HCT116 (cell line): ENCODE results near the gene RNF207. TPM values are rescaled to one million over a fixed set of nuclear protein-coding genes. Genes with fewer than 3 reads are reported as not detected.

ENCODE experiments used
- ATAC-seq: fragments of 200-7000 bp; cut with Tn5 transposase; 2 replicates; pipeline ENCODE4 v1.9.1; 2020; ENCODE audit warnings: mild to moderate bottlenecking, moderate library complexity
- BruUV-seq: library from RNA; stranded (reverse); fragments of 400-500 nt; replicated peaks from 2 replicates; lab custom pipeline; 2021; lab: Mats Ljungman, UMichigan
- CTCF ChIA-PET: fragments of 300-600 bp; sonication (Branson Sonifier 250); formaldehyde crosslinking; loops from one replicate; lab custom pipeline; 2021; ENCODE audit warnings: antibody characterized with exemption; lab: Charles Lee
- POLR2A ChIA-PET: fragments of 300-600, 350-600 bp; sonication (Branson Sonifier 250); formaldehyde crosslinking; loops from one replicate; lab custom pipeline; 2021; ENCODE audit warnings: antibody characterized with exemption; lab: Charles Lee
- RAD21 ChIA-PET, 2 experiments: fragments of 300-600 bp; sonication (Branson Sonifier 250); formaldehyde crosslinking; loops; one replicate each; lab custom pipeline; 2023; ENCODE audit warnings: low total read pairs in 2 of 2; ENCODE audit not compliant: uncharacterized antibody in 2 of 2, unreplicated experiment in 2 of 2, low non-redundant PET in 1 of 2; lab: Charles Lee
- DNase-seq: peaks from one replicate; pipeline ENCODE4 v3.0.0-alpha.2; 2010; ENCODE audit warnings: low read depth, low spot score
- H2AFZ ChIP-seq: fragments of 200-600 bp; shearing (Covaris generic), sonication (generic); 2 replicates; pipeline ENCODE4 v1.6.1; 2017; ENCODE audit warnings: low read depth, mixed run types, mixed read lengths, antibody characterized with exemption, low read length; ENCODE audit not compliant: poor library complexity, severe bottlenecking
- H3K27ac ChIP-seq: 2 replicates; pipeline ENCODE4 v1.5.1; 2012; ENCODE audit warnings: low read depth, low read length
- H3K27me3 ChIP-seq: fragments of 200-600 bp; sonication (generic); 2 replicates; pipeline ENCODE4 v1.6.1; 2016; ENCODE audit warnings: mixed run types, low read length, mixed read lengths; ENCODE audit not compliant: insufficient read depth
- H3K36me3 ChIP-seq, 2 experiments: fragments of 200-500 bp in 1 of 2; fragments of 200-600 bp in 1 of 2; sonication (Bioruptor generic) in 1 of 2; sonication (generic) in 1 of 2; 2 replicates each; pipeline versions ENCODE4 v1.5.1 to v1.6.1; 2014 to 2016; ENCODE audit warnings: low read length in 2 of 2, inconsistent platforms in 1 of 2, mixed read lengths in 1 of 2, mixed run types in 1 of 2; ENCODE audit not compliant: insufficient read depth in 2 of 2, control insufficient read depth in 1 of 2
- H3K4me1 ChIP-seq, 2 experiments: fragments of 200-600 bp in 1 of 2; sonication (generic) in 1 of 2; 2 replicates each; pipeline versions ENCODE4 v1.5.1 to v1.6.1; 2012 to 2017; ENCODE audit warnings: low read length in 2 of 2, inconsistent platforms in 1 of 2, mild to moderate bottlenecking in 1 of 2, mixed read lengths in 1 of 2, mixed run types in 1 of 2, moderate library complexity in 1 of 2; ENCODE audit not compliant: insufficient read depth in 2 of 2, control insufficient read depth in 1 of 2
- H3K4me2 ChIP-seq: fragments of 200-600 bp; sonication (generic); 2 replicates; pipeline ENCODE4 v1.6.1; 2017; ENCODE audit warnings: mixed run types, low read length, mixed read lengths
- H3K4me3 ChIP-seq, 2 experiments: fragments of 200-600 bp in 1 of 2; sonication (generic) in 1 of 2; replicated peaks in 1 of 2; 2 replicates each; pipeline ENCODE4 v1.5.1; 2011 to 2016; ENCODE audit warnings: low read length in 2 of 2, control low read depth in 1 of 2, low read depth in 1 of 2, mild to moderate bottlenecking in 1 of 2, mixed read lengths in 1 of 2, mixed run types in 1 of 2
- H3K79me2 ChIP-seq: fragments of 200-600 bp; sonication (generic); 2 replicates; pipeline ENCODE4 v1.6.1; 2017; ENCODE audit warnings: mild to moderate bottlenecking, mixed run types, low read length, moderate library complexity, mixed read lengths; ENCODE audit not compliant: insufficient read depth
- H3K9ac ChIP-seq: fragments of 200-600 bp; sonication (generic); 2 replicates; pipeline ENCODE4 v1.6.1; 2016; ENCODE audit warnings: low read length, mixed read lengths
- H3K9me2 ChIP-seq: fragments of 200-600 bp; sonication (generic), shearing (Covaris generic); 2 replicates; pipeline ENCODE4 v1.6.1; 2017; ENCODE audit warnings: mixed run types, mild to moderate bottlenecking, moderate library complexity; ENCODE audit not compliant: insufficient read depth
- H3K9me3 ChIP-seq, 2 experiments: fragments of 200-500 bp in 1 of 2; fragments of 200-600 bp in 1 of 2; sonication (Bioruptor generic) in 1 of 2; sonication (generic) in 1 of 2; 2 replicates each; pipeline ENCODE4 v1.6.1; 2014 to 2017; ENCODE audit warnings: low read length in 2 of 2, mixed read lengths in 2 of 2, inconsistent platforms in 1 of 2, low read depth in 1 of 2, mild to moderate bottlenecking in 1 of 2, mixed run types in 1 of 2, moderate library complexity in 1 of 2; ENCODE audit not compliant: control insufficient read depth in 1 of 2, insufficient read depth in 1 of 2
- H4K20me1 ChIP-seq: fragments of 200-600 bp; sonication (generic), shearing (Covaris generic); 2 replicates; pipeline ENCODE4 v1.6.1; 2017; ENCODE audit warnings: mixed run types, mild to moderate bottlenecking, moderate library complexity; ENCODE audit not compliant: insufficient read depth
- CBX3 ChIP-seq: IDR thresholded peaks from 2 replicates; pipeline ENCODE4 v1.6.1; 2012; ENCODE audit warnings: low read depth
- EGR1 ChIP-seq: IDR thresholded peaks from 2 replicates; pipeline ENCODE4 v1.6.1; 2012; ENCODE audit warnings: low read depth
- ELF1 ChIP-seq: IDR thresholded peaks from 2 replicates; pipeline ENCODE4 v1.6.1; 2012; ENCODE audit warnings: low read depth, borderline replicate concordance
- EZH2 ChIP-seq: fragments of 200-600 bp; sonication (generic); IDR thresholded peaks from 2 replicates; pipeline ENCODE4 v1.6.1; 2017; ENCODE audit warnings: antibody characterized with exemption, mixed run types
- FOSL1 ChIP-seq: IDR thresholded peaks from 2 replicates; pipeline ENCODE4 v1.6.1; 2012; ENCODE audit warnings: low read depth
- JUND ChIP-seq: IDR thresholded peaks from 2 replicates; pipeline ENCODE4 v1.6.1; 2012
- MAX ChIP-seq: IDR thresholded peaks from 2 replicates; pipeline ENCODE4 v1.6.1; 2012
- POLR2A ChIP-seq: IDR thresholded peaks from 2 replicates; pipeline ENCODE4 v1.7.0; 2011; ENCODE audit warnings: borderline replicate concordance; ENCODE audit not compliant: insufficient read depth, insufficient read length; ENCODE audit errors: extremely low read depth
- RAD21 ChIP-seq: IDR thresholded peaks from 2 replicates; pipeline ENCODE4 v1.6.1; 2012; ENCODE audit warnings: low read depth, mild to moderate bottlenecking
- SIN3A ChIP-seq: IDR thresholded peaks from 2 replicates; pipeline ENCODE4 v1.6.1; 2012; ENCODE audit warnings: low read depth
- SP1 ChIP-seq: IDR thresholded peaks from 2 replicates; pipeline ENCODE4 v1.6.1; 2012; ENCODE audit warnings: low read depth
- TCF7L2 ChIP-seq: IDR thresholded peaks from 2 replicates; pipeline ENCODE4 v1.7.0; 2011; ENCODE audit warnings: borderline replicate concordance, inconsistent platforms; ENCODE audit not compliant: insufficient read depth, insufficient read length; ENCODE audit errors: extremely low read depth
- YY1 ChIP-seq: IDR thresholded peaks from 2 replicates; pipeline ENCODE4 v1.6.1; 2011; ENCODE audit warnings: low read length, low read depth, moderate library complexity, mild to moderate bottlenecking; ENCODE audit not compliant: insufficient replicate concordance; ENCODE audit errors: extremely low read depth
- ZFX ChIP-seq: fragments of 450-650 bp; IDR thresholded peaks from 2 replicates; pipeline ENCODE4 v1.6.1; 2017
- ZNF274 ChIP-seq: fragments of 200-500 bp; sonication (Bioruptor generic); IDR thresholded peaks from 2 replicates; pipeline ENCODE4 v1.6.1; 2014; ENCODE audit warnings: mild to moderate bottlenecking, low read depth, low read length, inconsistent platforms
- intact Hi-C: fragments of 100-400 bp; cut with micrococcal nuclease; formaldehyde crosslinking; loops from 2 replicates; pipeline ENCODE4 v1.10.0; 2022
- total RNA-seq: library from RNA; stranded (reverse); gene quantifications from one replicate; pipeline ENCODE4 v1.2.1, GENCODE V29; 2021; ENCODE audit not compliant: unreplicated experiment
- TF ChIP-seq, protein P1 (sequence below): IDR thresholded peaks from 2 replicates; pipeline ENCODE4 v1.6.1; 2012
- TF ChIP-seq, protein P2 (sequence below): IDR thresholded peaks from 2 replicates; pipeline ENCODE4 v1.6.1; 2011; ENCODE audit warnings: mild to moderate bottlenecking, low read length, moderate library complexity; ENCODE audit not compliant: insufficient replicate concordance; ENCODE audit errors: extremely low read depth
- TF ChIP-seq, protein P3 (sequence below): IDR thresholded peaks from 2 replicates; pipeline ENCODE4 v1.6.1; 2012; ENCODE audit warnings: low read depth

The RNF207 gene
- total RNA-seq, 1 experiment from 2014 or later, result 61.2 TPM

DNA sequence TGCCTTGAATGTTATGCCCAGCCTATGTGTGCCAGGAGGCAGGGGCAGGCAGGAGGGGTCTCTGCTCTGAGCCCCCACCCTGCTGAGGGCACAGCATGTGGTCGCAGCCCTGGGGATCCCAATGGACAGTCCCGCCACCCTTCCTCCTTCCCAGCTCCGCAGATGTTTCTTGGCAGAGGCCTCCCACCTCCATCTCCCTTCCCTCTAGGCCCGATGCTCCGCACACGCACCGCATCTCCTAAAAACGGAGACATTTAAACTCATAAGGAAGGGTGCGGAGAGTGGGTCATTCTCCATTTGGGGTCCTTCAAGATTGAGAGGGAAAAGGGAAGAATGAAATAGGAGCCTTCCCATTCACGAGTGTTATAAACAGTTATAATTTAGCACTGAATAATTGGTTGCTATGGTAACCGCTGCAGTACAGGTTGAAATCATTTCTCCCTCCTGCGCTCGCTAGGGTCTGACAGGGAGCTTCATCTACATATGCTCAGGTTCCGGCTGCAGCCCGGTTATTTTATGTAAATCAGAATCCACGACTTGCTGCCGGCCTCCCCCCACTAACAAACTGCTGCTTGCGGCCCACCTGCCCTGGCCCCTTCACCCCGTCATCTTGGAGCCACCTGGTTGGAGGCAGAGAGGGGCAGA lies 41.8 kb upstream of the RNF207 start (continued):
- no peak for TF ChIP-seq JUND
- TF ChIP-seq, protein P1, sequence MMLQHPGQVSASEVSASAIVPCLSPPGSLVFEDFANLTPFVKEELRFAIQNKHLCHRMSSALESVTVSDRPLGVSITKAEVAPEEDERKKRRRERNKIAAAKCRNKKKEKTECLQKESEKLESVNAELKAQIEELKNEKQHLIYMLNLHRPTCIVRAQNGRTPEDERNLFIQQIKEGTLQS, result no peak
- TF ChIP-seq, protein P2, sequence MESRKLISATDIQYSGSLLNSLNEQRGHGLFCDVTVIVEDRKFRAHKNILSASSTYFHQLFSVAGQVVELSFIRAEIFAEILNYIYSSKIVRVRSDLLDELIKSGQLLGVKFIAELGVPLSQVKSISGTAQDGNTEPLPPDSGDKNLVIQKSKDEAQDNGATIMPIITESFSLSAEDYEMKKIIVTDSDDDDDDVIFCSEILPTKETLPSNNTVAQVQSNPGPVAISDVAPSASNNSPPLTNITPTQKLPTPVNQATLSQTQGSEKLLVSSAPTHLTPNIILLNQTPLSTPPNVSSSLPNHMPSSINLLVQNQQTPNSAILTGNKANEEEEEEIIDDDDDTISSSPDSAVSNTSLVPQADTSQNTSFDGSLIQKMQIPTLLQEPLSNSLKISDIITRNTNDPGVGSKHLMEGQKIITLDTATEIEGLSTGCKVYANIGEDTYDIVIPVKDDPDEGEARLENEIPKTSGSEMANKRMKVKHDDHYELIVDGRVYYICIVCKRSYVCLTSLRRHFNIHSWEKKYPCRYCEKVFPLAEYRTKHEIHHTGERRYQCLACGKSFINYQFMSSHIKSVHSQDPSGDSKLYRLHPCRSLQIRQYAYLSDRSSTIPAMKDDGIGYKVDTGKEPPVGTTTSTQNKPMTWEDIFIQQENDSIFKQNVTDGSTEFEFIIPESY, result no peak

GRCh38 chr1:6165027-6165426 lies 40.9 kb upstream of the RNF207 start:
- ATAC-seq, result no peak
- TF ChIP-seq TCF7L2, result no peak
- TF ChIP-seq YY1, result no peak
- no peak for TF ChIP-seq SIN3A
- TF ChIP-seq, protein P3, sequence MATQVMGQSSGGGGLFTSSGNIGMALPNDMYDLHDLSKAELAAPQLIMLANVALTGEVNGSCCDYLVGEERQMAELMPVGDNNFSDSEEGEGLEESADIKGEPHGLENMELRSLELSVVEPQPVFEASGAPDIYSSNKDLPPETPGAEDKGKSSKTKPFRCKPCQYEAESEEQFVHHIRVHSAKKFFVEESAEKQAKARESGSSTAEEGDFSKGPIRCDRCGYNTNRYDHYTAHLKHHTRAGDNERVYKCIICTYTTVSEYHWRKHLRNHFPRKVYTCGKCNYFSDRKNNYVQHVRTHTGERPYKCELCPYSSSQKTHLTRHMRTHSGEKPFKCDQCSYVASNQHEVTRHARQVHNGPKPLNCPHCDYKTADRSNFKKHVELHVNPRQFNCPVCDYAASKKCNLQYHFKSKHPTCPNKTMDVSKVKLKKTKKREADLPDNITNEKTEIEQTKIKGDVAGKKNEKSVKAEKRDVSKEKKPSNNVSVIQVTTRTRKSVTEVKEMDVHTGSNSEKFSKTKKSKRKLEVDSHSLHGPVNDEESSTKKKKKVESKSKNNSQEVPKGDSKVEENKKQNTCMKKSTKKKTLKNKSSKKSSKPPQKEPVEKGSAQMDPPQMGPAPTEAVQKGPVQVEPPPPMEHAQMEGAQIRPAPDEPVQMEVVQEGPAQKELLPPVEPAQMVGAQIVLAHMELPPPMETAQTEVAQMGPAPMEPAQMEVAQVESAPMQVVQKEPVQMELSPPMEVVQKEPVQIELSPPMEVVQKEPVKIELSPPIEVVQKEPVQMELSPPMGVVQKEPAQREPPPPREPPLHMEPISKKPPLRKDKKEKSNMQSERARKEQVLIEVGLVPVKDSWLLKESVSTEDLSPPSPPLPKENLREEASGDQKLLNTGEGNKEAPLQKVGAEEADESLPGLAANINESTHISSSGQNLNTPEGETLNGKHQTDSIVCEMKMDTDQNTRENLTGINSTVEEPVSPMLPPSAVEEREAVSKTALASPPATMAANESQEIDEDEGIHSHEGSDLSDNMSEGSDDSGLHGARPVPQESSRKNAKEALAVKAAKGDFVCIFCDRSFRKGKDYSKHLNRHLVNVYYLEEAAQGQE, result no peak
- TF ChIP-seq ZFX, result no peak
- TF ChIP-seq EZH2, result no peak
- TF ChIP-seq CBX3, result no peak
- no peak for TF ChIP-seq FOSL1
- no peak for TF ChIP-seq ZNF274
- TF ChIP-seq POLR2A, result no peak
- TF ChIP-seq JUND, result no peak
- no peak for TF ChIP-seq RAD21
- no peak for TF ChIP-seq EGR1
- no peak for TF ChIP-seq SP1
- TF ChIP-seq ELF1, result no peak
- TF ChIP-seq, protein P2, result no peak
- no peak for TF ChIP-seq MAX

More at GRCh38 chr1:6165027-6165426, 40.9 kb upstream of the RNF207 start:
- ChIA-PET CTCF (no interaction called here), RAD21 (no interaction called here), POLR2A (no interaction called here)
- no peak for DNase-seq
- Histone ChIP-seq H2AFZ (no peak overlapping the region), H3K79me2 (no peaks in the 10 kb centered on the region), H3K9ac (no peak overlapping the region), H3K4me3 (no peak overlapping the region), H3K4me2 (no peak overlapping the region), H4K20me1 (no peaks in the 10 kb centered on the region), H3K27me3 (no peaks in the 10 kb centered on the region), H3K9me3 (no peaks in the 10 kb centered on the region), H3K9me2 (no peaks in the 10 kb centered on the region), H3K4me1 (no peaks in the 10 kb centered on the region), H3K36me3 (no peaks in the 10 kb centered on the region), H3K27ac (no peak overlapping the region)
- intact Hi-C loops, result no loop called here
- BruUV-seq, result no TSS peak
